Activated CD4-positive, alpha-beta T cell treated with anti-CD3 and anti-CD28 coated beads, Interleukin-2, amount 50 U/mL, for 4 hours (primary cell): ENCODE measurements around the gene RARRES1.

Experiments used
- DNase-seq, 2 experiments: peaks; one replicate each; pipeline ENCODE4 v3.0.0-alpha.2; 2020

The RARRES1 gene, protein sequence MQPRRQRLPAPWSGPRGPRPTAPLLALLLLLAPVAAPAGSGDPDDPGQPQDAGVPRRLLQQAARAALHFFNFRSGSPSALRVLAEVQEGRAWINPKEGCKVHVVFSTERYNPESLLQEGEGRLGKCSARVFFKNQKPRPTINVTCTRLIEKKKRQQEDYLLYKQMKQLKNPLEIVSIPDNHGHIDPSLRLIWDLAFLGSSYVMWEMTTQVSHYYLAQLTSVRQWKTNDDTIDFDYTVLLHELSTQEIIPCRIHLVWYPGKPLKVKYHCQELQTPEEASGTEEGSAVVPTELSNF

DNA sequence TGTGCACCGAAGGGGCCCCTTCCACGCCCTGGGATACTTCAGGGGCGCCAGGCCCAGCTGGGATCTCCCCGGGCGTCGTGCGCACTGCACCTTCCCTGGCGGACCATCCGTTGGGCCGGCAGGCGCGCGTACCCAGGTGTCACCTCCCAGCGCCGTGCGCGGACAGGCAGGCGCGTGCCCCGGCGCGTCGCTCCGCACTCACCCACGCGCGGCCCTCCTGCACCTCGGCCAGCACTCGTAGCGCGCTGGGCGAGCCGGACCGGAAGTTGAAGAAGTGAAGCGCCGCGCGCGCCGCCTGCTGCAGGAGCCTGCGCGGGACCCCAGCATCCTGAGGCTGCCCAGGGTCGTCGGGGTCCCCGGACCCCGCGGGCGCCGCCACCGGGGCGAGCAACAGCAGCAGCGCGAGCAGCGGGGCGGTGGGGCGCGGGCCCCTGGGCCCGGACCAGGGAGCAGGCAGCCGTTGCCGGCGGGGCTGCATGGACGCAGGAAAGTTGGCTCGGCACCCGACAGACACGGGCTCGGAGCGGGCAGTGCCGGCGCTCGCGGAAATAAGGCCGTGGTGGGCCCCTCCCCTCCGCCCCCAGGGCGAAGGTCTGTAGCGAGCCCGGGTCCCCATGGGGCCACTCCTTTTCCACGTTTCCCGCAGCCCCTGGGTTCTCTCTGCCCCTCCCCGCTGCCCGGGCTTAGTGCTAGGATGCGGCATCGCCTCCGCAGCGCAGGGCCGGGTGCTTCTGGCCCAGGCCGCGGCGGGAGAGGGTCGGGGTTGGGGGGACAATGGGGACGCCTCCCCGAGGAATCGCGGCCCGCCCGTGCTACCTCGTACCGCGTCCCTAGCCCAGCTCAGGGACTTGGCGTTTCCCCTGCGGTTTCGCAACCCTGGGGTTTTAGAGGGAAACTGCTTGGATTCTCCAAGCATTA, at the start of gene RARRES1:
Gene RARRES1 (minus strand): TSS at position 520 of the 918 bp plus-strand sequence. CDS start 42 bp downstream, at position 478.
- DNase-seq, result no peak

DNA sequence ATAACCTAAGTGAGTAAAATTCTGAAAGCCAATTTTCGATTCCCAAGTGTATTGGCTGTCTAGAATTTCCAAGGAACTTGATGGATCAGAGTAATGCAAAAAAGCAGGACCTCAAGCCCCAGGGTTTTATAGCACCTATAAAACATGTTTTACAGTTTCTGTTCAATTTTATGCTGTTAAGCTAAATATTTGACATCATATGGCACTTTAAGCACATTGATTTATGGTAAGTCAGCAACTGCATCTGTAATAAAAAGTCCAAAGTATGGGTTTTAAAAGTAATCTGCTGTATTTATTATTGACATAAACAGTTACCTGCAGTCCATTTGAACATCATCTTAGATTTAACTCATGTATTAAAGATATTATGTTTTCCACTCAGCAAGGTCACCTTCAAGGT, 49.6 kb upstream of the RARRES1 start:
- DNase-seq, result no peak

DNA sequence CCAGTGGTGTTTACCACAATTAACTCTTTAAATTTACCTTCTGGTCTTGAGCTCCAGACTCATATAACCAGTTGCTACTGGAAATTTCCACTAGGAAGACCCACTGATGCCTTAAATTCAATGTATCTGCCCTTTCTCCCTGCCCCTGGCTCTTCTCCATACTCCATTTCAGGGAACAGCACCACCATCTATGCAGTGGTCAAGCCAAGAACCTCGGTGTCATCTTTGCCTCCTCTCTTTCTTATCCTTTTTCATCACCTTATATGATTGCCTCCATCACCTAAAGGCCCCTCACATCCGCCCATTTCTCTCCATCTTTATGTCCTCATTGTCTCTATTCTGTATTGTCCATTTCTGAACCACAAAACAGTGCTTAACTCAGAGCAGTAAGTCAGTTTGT, 48.9 kb upstream of the RARRES1 start:
- DNase-seq, result no peak

DNA sequence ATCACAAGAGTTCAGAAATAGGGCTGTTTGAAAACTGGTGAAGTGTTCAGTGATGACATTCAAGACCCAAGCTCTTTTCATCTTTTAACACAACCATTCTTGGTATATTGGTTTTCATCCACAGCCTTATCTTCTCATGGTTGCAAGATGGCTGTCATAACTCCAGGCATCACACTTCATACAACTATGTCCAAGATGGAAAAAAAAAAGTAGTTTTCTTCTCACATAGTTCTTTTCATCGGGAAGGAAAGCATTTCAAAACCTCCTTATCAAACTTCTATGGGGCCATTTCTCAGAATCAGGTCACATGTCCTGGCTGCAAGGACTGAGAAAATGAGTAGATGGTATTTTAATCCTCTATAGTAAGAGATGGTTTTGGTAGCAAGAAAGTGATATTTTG, 48.5 kb upstream of the RARRES1 start:
- DNase-seq, result no peak

DNA sequence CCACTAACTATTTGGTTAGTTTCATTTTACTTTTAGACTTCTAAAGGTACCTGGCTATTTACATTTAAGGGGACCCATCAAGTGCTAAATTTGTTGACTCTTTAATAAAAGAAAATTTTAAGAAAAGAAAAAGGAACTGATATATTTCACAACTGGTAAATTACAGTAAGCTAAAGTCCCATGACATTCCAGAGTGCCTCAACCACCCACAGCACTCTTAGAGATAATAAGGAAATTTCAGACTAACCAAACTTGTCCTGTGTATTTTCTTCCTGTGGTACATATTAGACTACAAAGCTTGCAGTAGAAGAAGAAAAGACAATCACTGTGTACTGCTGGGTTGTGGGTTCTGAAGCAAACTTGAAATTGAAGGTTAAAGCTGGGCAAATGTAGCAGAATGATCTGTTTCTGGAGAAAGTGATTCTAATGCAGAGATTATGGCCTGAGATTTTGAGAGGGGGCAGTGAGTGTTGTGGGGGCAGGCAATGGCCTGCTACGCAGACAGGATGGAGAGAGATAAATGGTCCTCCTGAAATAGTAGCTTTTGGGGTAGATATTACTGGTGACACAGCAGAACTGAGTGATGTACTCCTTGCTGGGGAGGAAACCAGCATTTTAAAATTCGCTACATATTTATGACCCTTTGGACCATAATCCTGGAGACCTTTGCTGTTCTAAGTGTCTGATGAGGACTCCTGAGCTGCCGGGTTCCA, 45.1 kb upstream of the RARRES1 start:
- no peak for DNase-seq

DNA sequence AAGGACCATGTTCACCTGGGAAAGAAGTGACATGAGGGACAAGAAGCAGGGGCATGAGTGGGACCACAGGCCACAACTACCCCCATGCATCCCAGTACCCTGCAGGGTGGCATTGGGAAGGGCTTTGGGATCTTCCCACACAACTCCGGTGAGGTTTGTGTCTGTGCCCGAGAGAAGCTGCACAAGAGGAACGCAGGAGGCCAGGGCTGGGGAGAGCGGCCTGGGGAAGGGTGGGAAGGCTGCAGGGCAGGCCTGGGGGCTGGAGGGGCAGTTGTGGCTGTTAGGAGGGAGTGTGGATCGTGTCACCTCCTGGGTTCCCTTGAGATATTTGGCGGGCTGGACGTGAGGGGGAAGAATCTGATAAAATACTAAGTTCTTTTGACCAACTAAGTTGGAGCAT, 44.3 kb upstream of the RARRES1 start:
- DNase-seq, result no peak

DNA sequence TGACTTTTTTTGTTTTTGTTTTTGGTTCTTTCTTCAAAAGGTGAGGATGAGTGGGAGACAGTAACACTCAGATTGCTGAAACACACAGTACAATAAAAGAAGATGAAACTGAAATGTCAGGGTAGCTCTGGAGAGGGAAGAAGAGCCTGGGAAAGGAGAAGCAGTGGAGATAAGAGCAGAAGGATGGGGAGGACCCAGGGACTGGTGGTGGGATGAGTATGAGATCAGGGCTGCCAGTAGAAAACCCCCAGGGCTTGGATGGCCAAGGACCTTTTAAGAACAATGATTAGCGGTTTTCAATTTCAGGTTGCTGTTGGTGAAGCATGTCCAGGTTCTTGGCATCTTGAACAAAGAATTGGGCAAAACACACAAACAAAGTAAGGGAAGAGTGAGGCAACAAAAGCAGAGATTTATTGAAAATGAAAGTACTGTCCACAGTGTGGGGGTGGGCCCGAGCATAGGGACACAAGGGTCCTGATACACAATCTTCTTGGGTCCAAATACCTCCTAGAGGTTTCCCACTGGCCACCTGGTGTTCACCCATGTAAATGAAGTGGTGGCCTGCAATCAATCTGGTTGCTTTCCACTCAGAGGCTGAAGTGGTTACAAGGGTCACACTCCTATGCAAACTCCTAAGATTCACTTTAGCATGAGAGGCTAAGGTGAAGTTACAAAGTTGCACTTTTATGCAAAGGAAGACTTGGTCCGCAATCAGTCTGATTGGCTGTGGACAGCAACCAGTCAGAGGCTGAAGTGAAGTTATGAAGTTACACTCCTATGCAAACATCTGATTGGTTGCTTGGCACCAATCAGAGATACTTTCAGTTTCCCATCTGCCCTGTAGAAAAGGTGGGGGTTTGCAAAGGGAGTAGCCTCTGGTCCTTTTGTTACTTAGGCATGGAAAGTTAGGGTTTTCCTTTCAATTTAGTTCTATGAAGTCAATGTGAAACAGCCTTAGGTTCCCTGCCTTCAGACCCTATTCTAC, 43.5 kb upstream of the RARRES1 start:
- DNase-seq, result no peak

DNA sequence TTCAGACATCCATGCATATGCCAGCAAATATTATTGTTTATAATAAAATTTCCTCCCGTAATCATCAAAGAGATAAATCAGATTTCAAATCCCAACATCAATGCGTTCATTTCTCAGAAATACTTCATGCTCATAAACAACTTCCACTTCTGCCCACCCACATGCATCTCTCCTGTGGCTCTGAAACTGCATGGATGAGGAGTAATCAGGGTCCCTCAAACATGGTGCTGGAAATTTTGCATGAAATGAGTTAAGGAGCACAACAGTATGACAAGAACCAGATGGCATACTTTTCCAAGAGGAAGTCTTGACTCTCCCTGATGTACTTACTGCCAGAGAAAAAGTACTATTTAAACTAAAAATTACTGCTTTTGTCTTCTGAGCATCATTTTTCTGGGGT, 42.7 kb upstream of the RARRES1 start:
- no peak for DNase-seq

DNA sequence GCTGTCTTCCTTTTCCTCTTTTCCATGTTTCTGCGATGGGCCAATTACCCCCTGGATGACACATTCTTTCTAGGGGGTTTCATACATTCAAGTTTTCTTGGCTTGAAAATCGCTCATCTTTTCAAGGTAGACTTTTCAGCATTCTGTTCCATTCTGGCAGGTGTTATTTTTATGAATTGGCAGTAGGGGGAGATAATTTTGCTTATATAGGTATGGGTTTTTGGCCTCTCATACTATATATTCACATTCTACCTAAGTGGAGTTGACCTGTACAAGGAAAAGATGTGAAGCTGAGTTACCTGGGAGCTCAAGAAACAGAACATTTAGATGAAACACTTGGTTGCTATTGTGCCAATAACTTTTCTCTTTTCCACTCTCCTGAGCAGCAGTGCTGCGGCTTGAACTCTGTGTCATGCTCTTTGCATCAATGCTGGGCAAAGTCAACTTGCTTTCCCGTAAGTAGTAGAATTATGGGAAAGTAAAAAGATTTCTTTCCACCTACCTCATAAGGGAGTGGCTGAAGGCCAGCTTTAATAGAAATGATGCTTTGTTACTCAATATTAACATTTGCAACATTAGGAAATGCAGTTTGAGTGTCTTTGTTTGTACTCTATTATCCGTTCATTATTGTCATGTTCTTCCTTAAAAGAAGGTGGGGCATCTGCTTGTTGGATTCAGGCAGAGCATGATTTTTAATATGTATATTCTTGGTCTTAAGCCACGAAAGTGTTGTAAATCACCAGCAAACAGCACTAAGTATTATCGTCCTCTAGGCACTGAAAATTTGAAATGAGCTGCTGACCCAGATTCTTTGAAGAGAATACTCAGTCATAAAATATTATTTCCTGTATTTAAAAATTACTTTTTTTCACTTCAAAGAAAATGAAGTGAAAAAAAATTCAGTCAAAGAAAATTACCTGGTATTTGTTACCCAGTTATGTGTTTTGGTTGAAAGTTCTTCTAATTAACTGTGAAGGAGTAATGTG, 41.9 kb upstream of the RARRES1 start:
- DNase-seq, result no peak

DNA sequence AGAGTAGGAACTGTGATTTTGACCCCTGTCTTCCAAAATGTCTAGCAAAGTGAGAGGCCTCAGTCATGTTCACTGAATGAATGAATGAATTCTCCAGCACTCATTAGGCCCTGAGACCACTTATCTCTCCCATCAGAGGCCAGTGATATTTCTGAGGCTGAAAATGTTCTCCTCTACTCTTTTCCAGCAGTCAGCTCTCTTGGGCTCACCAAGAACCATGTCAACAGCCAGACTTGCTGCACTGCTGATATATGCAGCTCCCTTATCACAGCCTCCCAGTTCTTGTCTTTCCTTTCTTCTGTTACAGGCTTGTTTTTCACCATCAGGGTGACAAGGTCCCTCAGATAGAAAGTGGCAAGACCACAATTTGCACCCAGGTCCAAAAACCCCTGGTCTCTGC, 40.9 kb upstream of the RARRES1 start:
- DNase-seq, result no peak

DNA sequence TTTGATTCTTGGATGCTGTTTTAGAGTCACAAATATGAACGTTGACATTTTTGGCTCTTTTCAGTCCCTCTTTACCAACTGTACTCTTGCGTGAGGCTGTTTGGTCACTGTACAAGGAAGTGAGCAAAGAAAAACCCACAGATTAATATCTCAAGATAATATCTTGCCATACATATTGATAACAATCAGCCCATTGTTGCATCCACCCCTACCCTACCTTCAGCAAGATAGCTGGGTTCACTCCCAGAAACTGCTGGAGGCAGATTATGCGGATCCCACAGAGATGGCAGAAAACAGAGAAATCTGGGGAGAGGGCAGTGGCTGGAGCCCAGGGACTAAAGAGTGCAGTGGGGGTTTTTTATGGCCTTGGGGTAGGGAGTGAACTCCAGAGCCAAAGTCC, 39.7 kb upstream of the RARRES1 start:
- no peak for DNase-seq

DNA sequence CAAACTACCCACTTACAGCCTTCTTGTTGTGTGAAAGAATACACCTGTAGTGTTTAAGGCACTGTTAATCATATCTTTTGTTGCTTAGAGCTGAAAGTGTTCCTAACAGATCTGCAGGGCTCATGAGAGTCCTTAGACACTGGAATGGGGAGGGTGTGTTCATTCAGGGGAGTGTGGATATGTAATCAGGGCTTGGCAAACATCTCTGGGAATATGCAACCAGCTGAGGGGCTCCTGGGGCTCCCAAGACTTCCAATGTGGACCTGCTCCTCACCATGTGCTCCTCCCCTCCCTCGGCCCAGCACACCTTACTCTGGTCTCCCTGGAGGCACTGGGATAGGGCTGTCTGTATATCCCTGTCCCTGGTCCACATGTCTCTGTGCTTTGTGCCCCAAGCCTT, 39.3 kb upstream of the RARRES1 start:
- no peak for DNase-seq

DNA sequence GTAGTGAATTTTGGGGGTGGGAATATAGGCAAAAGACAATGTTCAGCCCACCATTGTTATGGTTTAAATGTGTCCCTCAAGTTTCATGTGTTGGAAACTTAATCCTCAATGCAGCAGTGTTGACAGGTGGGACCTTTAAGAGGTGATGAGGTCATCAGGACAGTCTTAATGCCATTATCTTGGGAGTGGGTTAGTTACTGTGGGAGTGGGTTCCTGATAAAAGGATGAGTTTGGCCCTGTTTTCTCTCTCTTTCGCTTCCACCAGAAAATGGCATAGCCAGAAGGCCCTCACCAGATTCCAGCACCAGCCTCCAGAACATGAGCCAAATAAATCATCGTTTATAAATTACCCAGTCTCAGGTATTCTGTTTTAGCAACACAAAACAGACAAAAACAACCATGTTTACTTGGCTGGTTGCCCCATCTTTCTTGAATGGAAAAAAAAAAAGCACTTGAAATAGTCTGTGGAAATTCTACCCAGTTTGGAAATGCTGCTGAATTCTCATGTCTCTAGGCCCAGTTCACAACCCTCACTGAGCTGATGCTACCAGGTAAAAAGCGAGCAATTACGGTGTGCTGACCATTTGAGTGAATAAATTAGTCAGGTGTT, 38.6 kb upstream of the RARRES1 start:
- DNase-seq, result no peak

DNA sequence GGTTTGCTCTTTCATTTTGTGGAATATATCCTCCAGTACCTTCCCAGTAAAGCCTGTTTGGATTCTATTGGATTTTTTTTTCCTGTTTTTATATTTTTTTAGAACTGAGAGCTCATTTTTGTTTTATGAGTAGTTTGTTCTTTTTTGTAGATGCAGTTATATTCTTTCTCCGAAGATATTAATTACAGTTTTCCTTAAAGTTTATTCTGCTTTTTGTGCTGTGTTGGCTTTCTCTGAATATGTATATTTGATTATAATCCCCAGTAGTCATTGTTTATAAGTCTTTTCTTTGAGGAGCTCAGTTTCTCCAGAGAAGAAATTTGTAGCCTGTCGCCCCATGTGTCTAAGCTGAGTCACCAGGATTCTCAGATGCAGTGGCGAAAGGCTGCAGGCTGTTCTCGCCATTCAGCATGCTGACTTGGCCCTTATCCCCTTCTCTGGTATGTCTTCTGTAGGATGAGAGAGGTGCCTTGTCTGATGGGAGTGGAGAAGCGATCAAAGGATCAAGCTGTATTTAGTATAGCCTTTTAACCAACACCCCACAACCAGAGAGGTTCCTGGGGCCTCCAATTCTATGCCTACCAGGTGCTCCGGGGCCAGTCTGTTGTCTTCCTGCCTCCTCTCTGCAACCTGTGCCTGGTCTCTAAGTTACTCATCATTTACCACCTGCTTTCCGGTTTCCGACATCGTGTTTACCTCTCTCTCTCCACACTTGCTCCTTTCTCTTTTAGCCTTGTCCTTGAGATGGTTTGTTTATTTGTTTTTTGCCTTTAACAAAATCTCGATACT, 37.9 kb upstream of the RARRES1 start:
- no peak for DNase-seq

DNA sequence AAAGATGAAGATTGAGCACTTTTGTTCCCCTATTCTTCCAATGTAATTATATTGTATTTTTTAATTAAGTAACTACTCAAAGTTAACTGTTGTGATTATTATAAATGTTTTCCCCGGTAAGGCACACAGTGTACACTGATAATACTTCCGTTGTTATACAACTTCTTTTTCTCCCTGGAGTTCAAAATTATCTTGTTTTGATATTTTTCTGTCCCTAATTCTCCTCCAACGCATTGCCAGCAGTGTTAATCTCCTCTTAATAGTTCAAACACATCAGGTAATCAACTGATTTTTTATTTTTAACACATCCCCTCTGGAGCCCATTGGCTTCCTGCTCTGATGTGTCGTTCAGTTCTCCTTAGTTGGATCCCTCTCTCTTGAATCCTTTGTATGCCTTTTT, 37.3 kb upstream of the RARRES1 start:
- no peak for DNase-seq

DNA sequence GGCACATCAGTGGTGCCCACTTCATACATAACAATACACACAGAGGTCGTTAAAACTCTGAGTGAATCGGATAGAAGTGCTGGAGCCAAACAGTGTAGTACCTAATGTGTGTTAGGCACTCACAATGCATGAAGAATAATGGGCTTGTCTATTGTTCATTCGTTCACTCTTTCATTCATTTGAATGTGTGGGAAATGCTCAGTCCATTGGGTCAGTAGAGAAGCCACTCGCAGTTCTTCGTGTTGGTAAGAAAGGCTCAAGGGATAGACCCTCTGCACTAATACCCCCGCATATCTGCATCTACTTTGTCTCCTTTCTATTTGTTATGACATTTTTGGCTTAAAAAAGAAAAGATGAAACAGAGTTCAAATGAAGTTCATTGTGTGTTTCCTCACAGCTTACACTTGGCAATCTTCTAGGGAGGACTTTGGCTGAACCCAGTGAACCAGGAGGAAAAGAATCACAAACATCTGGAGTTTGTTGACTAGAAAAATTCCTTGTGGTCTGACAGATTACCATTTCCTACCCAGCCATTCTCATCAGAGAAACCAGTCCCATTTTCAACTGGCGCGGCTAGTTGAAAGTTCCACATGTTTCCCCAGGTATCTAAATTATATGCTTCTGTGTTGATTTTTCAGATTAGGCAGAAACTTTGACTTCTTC, 36.8 kb upstream of the RARRES1 start:
- DNase-seq, result no peak

DNA sequence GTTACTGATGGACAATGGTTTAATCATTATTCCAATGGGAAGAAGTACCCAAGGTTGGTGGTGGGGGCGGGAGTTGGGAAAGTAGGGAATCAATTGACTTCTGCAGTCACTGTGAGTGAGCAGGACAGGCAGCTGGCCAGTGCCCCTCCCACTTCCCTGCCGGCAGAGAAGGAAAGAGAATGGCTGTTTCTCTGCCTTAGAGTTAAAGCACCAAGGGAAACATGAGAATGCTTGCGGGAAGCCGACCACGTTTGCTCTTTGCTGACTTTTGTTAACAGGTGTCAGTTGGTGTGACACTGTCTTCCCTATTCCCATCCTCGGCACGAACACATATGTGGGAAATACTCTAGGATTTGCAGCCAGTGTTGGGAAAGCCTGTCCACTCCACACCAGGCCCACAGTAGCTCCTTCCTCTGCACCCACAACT, 36.1 kb upstream of the RARRES1 start:
- DNase-seq, result no peak

DNA sequence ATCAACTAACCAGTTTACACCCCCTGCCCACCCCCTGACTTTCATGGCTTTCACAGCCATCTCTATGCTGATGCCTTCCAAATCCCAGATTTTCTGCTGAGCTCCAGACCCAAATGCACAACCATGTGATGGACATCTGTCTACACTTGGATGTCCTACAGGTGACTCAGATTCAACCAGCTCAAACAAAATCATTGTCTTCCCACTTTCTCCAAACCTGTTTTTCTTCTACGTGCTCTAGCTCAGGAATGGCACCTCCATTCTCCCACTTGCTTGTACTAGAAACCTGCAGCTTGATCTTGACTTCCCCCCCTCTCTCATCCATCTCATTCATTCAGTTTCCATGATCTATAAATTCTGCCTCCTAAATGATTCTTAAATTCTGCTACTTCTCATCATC, 34.1 kb upstream of the RARRES1 start:
- DNase-seq, result no peak
